H1 (cell line): ENCODE data around the gene ZBTB16. TPM values are rescaled to one million over a fixed set of nuclear protein-coding genes. Genes with fewer than 3 reads are reported as not detected.

Experiments used
- CTCF ChIA-PET: fragments of 300-600 bp; sonication (Branson Sonifier 250); formaldehyde crosslinking; loops from one replicate; lab custom pipeline; 2021; ENCODE audit not compliant: partially characterized antibody; lab: Charles Lee
- POLR2A ChIA-PET: fragments of 300-600 bp; sonication (Branson Sonifier 250); formaldehyde crosslinking; loops from one replicate; lab custom pipeline; 2021; ENCODE audit warnings: inconsistent platforms; ENCODE audit not compliant: partially characterized antibody; lab: Charles Lee
- DNase-seq, 2 experiments: peaks; one replicate each; pipeline versions ENCODE4 v3.0.0 to v3.0.0-alpha.2; 2010 to 2022; ENCODE audit warnings: low spot score in 2 of 2, low read depth in 1 of 2, mixed read lengths in 1 of 2
- FAIRE-seq: peaks from 2 replicates; lab custom pipeline; 2011; peaks lifted over from hg19 to GRCh38; lab: Jason Lieb, UNC
- H2AFZ ChIP-seq: 2 replicates; pipeline ENCODE4 v1.8.1; 2012; ENCODE audit warnings: low read length, inconsistent platforms
- H2AK5ac ChIP-seq: 2 replicates; pipeline ENCODE4 v1.6.1; 2013; ENCODE audit warnings: low read depth, low read length
- H2BK120ac ChIP-seq: replicated peaks from 2 replicates; pipeline ENCODE3; 2013; ENCODE audit warnings: low read depth, low read length, inconsistent platforms
- H2BK12ac ChIP-seq: 2 replicates; pipeline ENCODE4 v1.6.1; 2013; ENCODE audit warnings: low read depth, low read length
- H2BK15ac ChIP-seq: 2 replicates; pipeline ENCODE4 v1.6.1; 2013; ENCODE audit warnings: low read length
- H2BK20ac ChIP-seq: 2 replicates; pipeline ENCODE4 v1.6.1; 2013; ENCODE audit warnings: low read length
- H2BK5ac ChIP-seq: 2 replicates; pipeline ENCODE4 v1.6.1; 2013; ENCODE audit warnings: low read depth, low read length
- H3K14ac ChIP-seq: 2 replicates; pipeline ENCODE4 v1.6.1; 2013; ENCODE audit warnings: inconsistent platforms; ENCODE audit not compliant: insufficient read length
- H3K18ac ChIP-seq: 2 replicates; pipeline ENCODE4 v1.6.1; 2013; ENCODE audit warnings: low read length; ENCODE audit errors: extremely low read depth
- H3K23ac ChIP-seq: 2 replicates; pipeline ENCODE4 v1.6.1; 2013; ENCODE audit warnings: inconsistent platforms; ENCODE audit not compliant: insufficient read length
- H3K23me2 ChIP-seq: 2 replicates; pipeline ENCODE4 v1.6.1; 2013; ENCODE audit warnings: low read depth, low read length
- H3K27ac ChIP-seq: 2 replicates; pipeline ENCODE4 v1.6.1; 2011; ENCODE audit warnings: low read depth, low read length, inconsistent platforms
- H3K27me3 ChIP-seq, 4 experiments: replicated peaks in 1 of 4; 1 replicate in 1 of 4; 2 replicates in 3 of 4; pipeline versions ENCODE4 v1.6.1 to v1.8.1; 2011 to 2013; ENCODE audit warnings: low read length in 3 of 4, mild to moderate bottlenecking in 3 of 4, inconsistent platforms in 2 of 4, mixed read lengths in 2 of 4, moderate library complexity in 1 of 4; ENCODE audit not compliant: control insufficient read depth in 3 of 4, insufficient read depth in 3 of 4; ENCODE audit errors: extremely low read depth in 1 of 4
- H3K36me3 ChIP-seq, 4 experiments: 2 replicates each; pipeline versions ENCODE4 v1.6.1 to v1.8.1; 2011 to 2013; ENCODE audit warnings: mild to moderate bottlenecking in 4 of 4, low read length in 3 of 4, moderate library complexity in 2 of 4, control low read depth in 1 of 4, inconsistent platforms in 1 of 4; ENCODE audit not compliant: insufficient read depth in 4 of 4, control insufficient read depth in 2 of 4
- H3K4ac ChIP-seq: replicated peaks from 2 replicates; pipeline ENCODE3; 2013; ENCODE audit warnings: low read length, low read depth, mixed read lengths, inconsistent platforms; ENCODE audit not compliant: insufficient read length
- H3K4me1 ChIP-seq, 4 experiments: replicated peaks in 1 of 4; 1 replicate in 1 of 4; 2 replicates in 3 of 4; pipeline versions ENCODE4 v1.6.1 to v1.8.1; 2011 to 2013; ENCODE audit warnings: low read length in 3 of 4, inconsistent platforms in 2 of 4, mixed read lengths in 1 of 4; ENCODE audit not compliant: insufficient read depth in 4 of 4, control insufficient read depth in 3 of 4
- H3K4me2 ChIP-seq, 2 experiments: 2 replicates each; pipeline versions ENCODE4 v1.6.1 to v1.8.1; 2011 to 2013; ENCODE audit warnings: low read depth in 2 of 2, low read length in 2 of 2, control low read depth in 1 of 2, inconsistent platforms in 1 of 2, mild to moderate bottlenecking in 1 of 2; ENCODE audit not compliant: insufficient read depth in 1 of 2
- H3K4me3 ChIP-seq, 4 experiments: fragments of 200-600, 300-600 bp in 1 of 4; sonication (generic), shearing (Covaris generic), sonication (Bioruptor Twin) in 1 of 4; 2 replicates each; pipeline versions ENCODE4 v1.5.1 to v1.8.1; 2011 to 2016; ENCODE audit warnings: low read length in 4 of 4, low read depth in 3 of 4, control low read depth in 2 of 4, inconsistent platforms in 2 of 4, mild to moderate bottlenecking in 2 of 4, mixed read lengths in 1 of 4, moderate library complexity in 1 of 4; ENCODE audit not compliant: insufficient read depth in 2 of 4; ENCODE audit errors: extremely low read depth in 1 of 4
- H3K56ac ChIP-seq: replicated peaks from 2 replicates; pipeline ENCODE3; 2013; ENCODE audit warnings: low read depth, mild to moderate bottlenecking, mixed read lengths, low read length, inconsistent platforms; ENCODE audit not compliant: insufficient read length
- H3K79me1 ChIP-seq: 2 replicates; pipeline ENCODE4 v1.6.1; 2013; ENCODE audit warnings: low read depth, low read length, control low read depth
- H3K79me2 ChIP-seq, 2 experiments: 2 replicates each; pipeline versions ENCODE4 v1.6.1 to v1.8.1; 2012 to 2013; ENCODE audit warnings: low read length in 2 of 2, mild to moderate bottlenecking in 2 of 2, inconsistent platforms in 1 of 2; ENCODE audit not compliant: insufficient read depth in 2 of 2, control insufficient read depth in 1 of 2
- H3K9ac ChIP-seq, 4 experiments: replicated peaks in 1 of 4; 1 replicate in 1 of 4; 2 replicates in 3 of 4; pipeline versions ENCODE4 v1.6.1 to v1.8.1; 2011 to 2013; ENCODE audit warnings: low read depth in 3 of 4, low read length in 3 of 4, control low read depth in 2 of 4, mild to moderate bottlenecking in 2 of 4, moderate library complexity in 2 of 4, inconsistent platforms in 1 of 4; ENCODE audit errors: extremely low read depth in 1 of 4
- H3K9me3 ChIP-seq, 2 experiments: 2 replicates each; pipeline versions ENCODE4 v1.6.1 to v1.8.1; 2012 to 2013; ENCODE audit warnings: mild to moderate bottlenecking in 2 of 2, moderate library complexity in 2 of 2, control low read depth in 1 of 2, inconsistent platforms in 1 of 2, low read depth in 1 of 2, low read length in 1 of 2, mixed read lengths in 1 of 2; ENCODE audit not compliant: insufficient read depth in 2 of 2
- H4K20me1 ChIP-seq, 2 experiments: replicated peaks in 1 of 2; 2 replicates each; pipeline versions ENCODE3 to v1.8.1; 2011 to 2013; ENCODE audit warnings: inconsistent platforms in 2 of 2, low read length in 2 of 2, mild to moderate bottlenecking in 1 of 2; ENCODE audit not compliant: insufficient read depth in 2 of 2, control insufficient read depth in 1 of 2
- H4K5ac ChIP-seq: 2 replicates; pipeline ENCODE4 v1.6.1; 2013; ENCODE audit warnings: low read length, low read depth, mixed read lengths, inconsistent platforms; ENCODE audit not compliant: insufficient read length
- H4K8ac ChIP-seq: 2 replicates; pipeline ENCODE4 v1.8.0; 2013; ENCODE audit warnings: mild to moderate bottlenecking, moderate library complexity, low read length, inconsistent platforms; ENCODE audit not compliant: insufficient read depth; ENCODE audit errors: extremely low read depth
- H4K91ac ChIP-seq: replicated peaks from 2 replicates; pipeline ENCODE3; 2013; ENCODE audit warnings: low read length, mixed read lengths, inconsistent platforms; ENCODE audit not compliant: insufficient read length
- HDAC6 ChIP-seq: IDR thresholded peaks from one replicate; pipeline ENCODE4 v1.7.1; 2012; ENCODE audit warnings: low read depth, mild to moderate bottlenecking, inconsistent platforms, low read length, moderate library complexity
- PHF8 ChIP-seq: fragments of 200-600 bp; sonication (generic); conservative IDR thresholded peaks from 2 replicates; pipeline ENCODE4 v1.7.1; 2012; ENCODE audit warnings: low read depth, mild to moderate bottlenecking, inconsistent platforms, low read length, moderate library complexity
- POU5F1 ChIP-seq: IDR thresholded peaks from 2 replicates; pipeline ENCODE4 v1.6.1; 2011; ENCODE audit warnings: low read depth, mild to moderate bottlenecking, low read length, moderate library complexity
- TEAD4 ChIP-seq: IDR thresholded peaks from 2 replicates; pipeline ENCODE4 v1.6.1; 2012; ENCODE audit warnings: low read depth, low read length, inconsistent platforms, mixed read lengths
- WGBS, 2 experiments: shearing (Covaris generic) in 1 of 2; methylation state at CpG; one replicate each; pipeline versions ENCODE4 v1.1.6 to v1.1.7; 2013 to 2015; ENCODE audit warnings: low lambda C conversion rate in 2 of 2, mixed read lengths in 2 of 2, inconsistent platforms in 1 of 2, low coverage in 1 of 2, missing lambda C conversion rate in 1 of 2; ENCODE audit not compliant: insufficient replicate concordance in 2 of 2, insufficient coverage in 1 of 2, insufficient read length in 1 of 2; ENCODE audit errors: extremely low coverage in 1 of 2, missing lambda C conversion rate in 1 of 2; 5-methylcytosine and 5-hydroxymethylcytosine counted together
- polyA plus RNA-seq, 7 experiments: library from polyadenylated mRNA; depleted of rRNA in 3 of 7; stranded (reverse) in 5 of 7; unstranded in 2 of 7; fragments of >200 nt in 5 of 7; fragments of 200-250 nt in 2 of 7; gene quantifications; 1 replicate in 5 of 7; 2 replicates in 1 of 7; 4 replicates in 1 of 7; pipeline versions ENCODE4 v1.2.1 to v1.2.3, GENCODE V29; 2011 to 2013; ENCODE audit warnings: missing spikeins in 2 of 7, mixed read lengths in 2 of 7
- total RNA-seq: library from RNA; stranded (reverse); fragmentation: NEBNext Ultra II Directional; extraction: Animal tissue kit (Norgen Biotek cat#: 25700); gene quantifications from 2 replicates; pipeline ENCODE4 v1.2.1, GENCODE V29; 2021

Gene ZBTB16
- total and polyA plus RNA-seq, 2 of the 8 experiments (the other 6 are each of a cell fraction or from before 2014, with no cell fraction given), result 0.12 to 0.61 TPM

GRCh38 chr11:114187173-114187572 is 127.7 kb downstream of the ZBTB16 start:
- ChIA-PET POLR2A (no interaction called here), CTCF (interaction anchor here (0.6 to 2.2 kb wide), 12 partner anchors 9 to 161 kb away, joined by 3 to 10 read pairs (median 4); no protein-coding TSS in a partner anchor)
- Histone ChIP-seq H4K5ac (no peak overlapping the region), H2BK20ac (no peak overlapping the region), H3K36me3 (no peaks in the 10 kb centered on the region), H3K23ac (no peak overlapping the region), H3K4ac (no peak overlapping the region), H3K79me1 (no peaks in the 10 kb centered on the region), H3K18ac (no peak overlapping the region), H2BK12ac (no peak overlapping the region), H2AK5ac (no peak overlapping the region), H3K27ac (no peak overlapping the region), H2AFZ (no peak overlapping the region), H3K27me3 (no peaks in the 10 kb centered on the region), H3K4me1 (peaks cover 0 to 2% (median 0%) of the 10 kb centered on the region in 4 experiments; a peak in 1 of 7 replicates), H3K23me2 (no peaks in the 10 kb centered on the region), H4K91ac (no peak overlapping the region), H3K9ac (no peak overlapping the region), H3K79me2 (no peaks in the 10 kb centered on the region), H3K14ac (no peak overlapping the region), H3K4me3 (no peak overlapping the region), H4K8ac (no peak overlapping the region), H2BK120ac (no peak overlapping the region), H4K20me1 (no peaks in the 10 kb centered on the region), H2BK15ac (no peak overlapping the region), H3K4me2 (no peak overlapping the region), H3K56ac (no peak overlapping the region), H2BK5ac (no peak overlapping the region), H3K9me3 (0 out of 4 replicates have a peak, but pooled peaks cover 0 to 2% of the 10 kb centered on the region in 2 experiments)
- FAIRE-seq (no peak), DNase-seq (no peak)
- TF ChIP-seq HDAC6, result no peak
- no peak for TF ChIP-seq TEAD4
- TF ChIP-seq POU5F1, result no peak
- TF ChIP-seq PHF8, result no peak
- 87% methylated on average over 7 of the region's 7 CpGs; no CpG with 5 or more reads in 1 of the 2 experiments for WGBS, 2 experiments
